Left lobe of liver (tissue), 2 donors: ENCODE data around the gene DOK6. TPM values are rescaled to one million over a fixed set of nuclear protein-coding genes. Genes with fewer than 3 reads are reported as not detected.

Experiments used
- ATAC-seq: fragments of 200-7000 bp; cut with Tn5 transposase; one replicate; pipeline ENCODE4 v1.9.1; 2020; ENCODE audit warnings: mild to moderate bottlenecking, moderate library complexity
- DNase-seq: peaks from one replicate; pipeline ENCODE4 v3.0.0-alpha.2; 2020; ENCODE audit warnings: low spot score
- total RNA-seq: library from RNA; stranded (reverse); gene quantifications from one replicate; pipeline ENCODE4 v1.2.1, GENCODE V29; 2021
- donor health status: DM: no; HTN: no; CAD: no; lungs with moderate emphysema.
- donor health status: DM: no; HTN: yes; CAD: no.

DOK6 gene
- total RNA-seq, 1 donor from 2014 or later, result 2.4 TPM

DNA sequence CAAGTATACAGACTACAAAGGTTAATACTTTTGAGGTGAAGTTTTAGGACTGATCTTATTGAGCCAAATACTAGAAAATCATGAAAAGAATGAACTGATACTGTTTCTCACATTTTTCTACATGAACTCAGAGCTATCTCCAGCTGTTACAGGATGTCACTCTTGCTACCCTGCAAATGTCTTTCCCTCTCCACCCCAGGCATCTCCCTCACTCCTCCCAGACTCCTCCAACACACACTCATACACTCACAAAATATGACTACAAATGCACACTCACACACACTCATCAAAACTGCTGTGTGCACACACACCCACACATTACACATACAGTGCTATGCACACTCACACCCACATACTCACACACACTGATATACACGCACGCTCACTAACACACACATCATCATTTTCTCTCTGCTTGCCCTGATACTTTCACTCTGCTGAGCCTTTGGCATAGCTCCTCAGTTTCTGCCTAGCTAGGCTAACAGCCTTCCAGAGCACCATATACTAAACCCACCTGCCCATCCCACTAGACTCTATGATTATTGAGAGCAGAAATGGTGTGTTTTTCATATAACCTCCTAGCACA is 273.7 kb downstream of the DOK6 start:
- ATAC-seq (no peak), DNase-seq (no peak)

DNA sequence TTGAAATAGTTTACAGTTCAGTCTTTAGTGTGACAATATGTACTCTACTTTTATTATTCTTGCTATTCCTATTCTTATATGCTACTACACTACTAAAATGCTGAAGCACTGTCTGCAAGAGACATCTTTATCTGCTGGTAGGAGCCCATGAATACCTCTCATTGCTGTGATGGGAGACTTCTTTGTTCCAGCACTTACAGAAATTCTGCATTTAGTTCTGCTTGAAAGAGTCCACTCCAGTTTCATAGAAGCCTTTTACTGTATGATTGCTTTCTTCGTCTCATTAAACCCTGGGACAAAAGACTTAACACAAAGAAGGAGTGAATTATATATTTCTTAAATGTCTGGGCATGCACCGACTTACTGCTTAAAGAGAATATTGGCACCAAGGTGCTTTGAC is 274.3 kb downstream of the DOK6 start:
- DNase-seq (no peak), ATAC-seq (no peak)

- no peak for DNase-seq
- ATAC-seq, result no peak
Measured at GRCh38 chr18:69677595-69677994, 276.9 kb downstream of the DOK6 start.

- DNase-seq, result no peak
- ATAC-seq, result no peak
Measured at GRCh38 chr18:69680123-69680522, 279.4 kb downstream of the DOK6 start.

DNA sequence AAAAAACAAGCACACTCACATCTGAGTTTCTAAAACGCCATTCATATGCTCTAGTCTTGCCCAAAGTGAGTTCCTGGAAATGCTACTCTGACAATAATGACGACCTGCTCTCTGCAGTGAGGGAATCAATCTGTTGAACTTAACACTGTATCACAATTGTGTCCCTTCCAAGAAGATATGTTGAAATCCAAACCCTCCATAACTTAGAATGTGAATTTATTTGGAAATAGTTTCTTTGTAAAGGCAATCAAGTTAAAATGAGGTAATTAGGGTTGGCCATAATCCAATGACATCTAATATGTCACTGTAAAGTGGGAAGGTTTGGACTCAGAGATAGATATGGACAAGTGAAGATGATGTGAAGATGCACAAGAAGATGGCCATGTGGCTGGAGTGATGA is 282.5 kb downstream of the DOK6 start:
- DNase-seq, result no peak
- ATAC-seq, result no peak

- no peak for ATAC-seq
Measured at GRCh38 chr18:69684789-69685188, 284.1 kb downstream of the DOK6 start.

GRCh38 chr18:69686861-69687260 is 286.2 kb downstream of the DOK6 start:
- no peak for ATAC-seq
- DNase-seq, result no peak

More at GRCh38 chr18:69684789-69685188, 284.1 kb downstream of the DOK6 start:
- no peak for DNase-seq

DNA sequence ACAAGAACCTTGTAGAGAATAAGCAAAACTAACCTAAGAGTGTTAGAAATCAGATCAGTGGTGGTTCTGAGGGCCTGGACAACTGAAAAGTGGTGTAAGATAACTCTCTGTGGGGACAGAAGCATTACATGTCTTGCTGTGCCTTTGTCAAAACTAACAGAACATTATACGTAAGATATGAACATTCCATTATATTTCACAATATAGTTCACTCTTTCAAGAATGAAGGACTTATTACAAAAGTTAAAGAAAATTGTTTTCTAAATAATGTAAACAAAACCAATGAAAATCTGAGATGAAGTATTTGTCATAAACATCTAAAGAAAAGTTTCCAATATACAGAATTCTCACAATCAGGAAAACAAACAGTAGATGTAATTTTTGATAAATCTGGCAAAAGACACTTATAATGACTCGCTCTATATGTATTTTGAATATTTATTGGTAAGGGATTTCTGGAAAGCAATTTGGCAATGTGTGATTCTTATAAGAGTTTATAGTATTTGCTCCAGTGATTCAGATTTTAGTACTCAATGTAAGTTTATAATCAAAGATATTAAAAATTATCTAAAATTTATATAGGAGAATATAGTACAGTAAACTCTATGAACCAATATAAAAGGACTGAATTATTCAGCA is 288.6 kb downstream of the DOK6 start:
- ATAC-seq (no peak), DNase-seq (no peak)

DNA sequence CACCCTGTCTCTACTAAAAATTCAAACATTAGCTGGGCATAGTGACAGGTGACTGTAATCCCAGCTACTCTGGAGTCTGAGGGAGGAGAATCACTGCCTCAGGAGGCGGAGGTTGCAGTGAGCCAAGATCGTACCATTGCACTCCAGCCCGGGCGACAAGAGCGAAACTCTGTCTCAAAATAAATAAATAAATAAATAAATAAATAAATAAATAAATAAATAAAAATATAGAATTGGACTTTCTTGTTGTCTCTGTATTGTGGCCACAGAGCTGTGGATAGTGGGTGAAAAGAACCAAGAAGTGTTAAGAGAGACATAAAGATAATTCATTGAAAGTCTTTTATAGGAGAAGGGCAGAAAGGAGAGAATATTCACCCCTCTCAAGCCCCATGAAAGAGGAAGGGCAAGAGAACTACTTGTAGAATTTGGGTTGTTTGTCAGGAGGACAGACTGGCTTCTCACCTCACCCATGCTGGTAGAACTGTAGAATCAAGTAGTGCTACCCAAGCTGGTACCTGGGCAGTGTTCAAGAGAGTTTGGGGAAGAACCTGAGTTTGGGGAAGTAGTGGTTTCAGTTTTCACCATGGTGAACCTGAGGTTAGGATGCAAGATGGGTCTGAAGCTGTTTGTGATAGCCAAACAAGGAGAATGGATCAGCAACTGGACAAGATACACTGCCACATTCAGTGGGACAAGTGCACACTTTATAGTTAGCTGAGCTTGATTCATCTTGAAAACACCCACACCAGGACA is 290.5 kb downstream of the DOK6 start:
- DNase-seq (no peak), ATAC-seq (no peak)

GRCh38 chr18:69697069-69697468 is 296.4 kb downstream of the DOK6 start:
- DNase-seq (no peak), ATAC-seq (no peak)

DNA sequence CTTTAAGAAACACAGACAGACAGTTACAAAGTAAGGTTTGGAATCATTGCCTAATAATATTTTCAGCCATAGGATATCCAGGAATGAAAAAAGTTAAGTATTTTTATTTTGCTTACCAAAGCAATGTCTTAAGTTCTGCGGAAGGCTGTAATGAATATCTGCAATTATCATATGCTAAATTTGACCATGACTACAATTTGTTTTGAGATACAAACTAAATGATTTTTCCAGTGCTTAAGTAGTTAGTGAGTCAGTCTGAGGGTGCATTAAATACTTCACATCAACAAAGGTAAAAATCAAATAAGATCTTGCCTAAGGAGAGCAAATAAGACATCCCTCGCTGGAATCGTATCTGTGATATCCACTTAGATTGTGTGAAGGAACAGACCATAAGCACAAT is 297.0 kb downstream of the DOK6 start:
- ATAC-seq (no peak), DNase-seq (no peak)

GRCh38 chr18:69701305-69701704 is 300.6 kb downstream of the DOK6 start:
- ATAC-seq (no peak), DNase-seq (no peak)

DNA sequence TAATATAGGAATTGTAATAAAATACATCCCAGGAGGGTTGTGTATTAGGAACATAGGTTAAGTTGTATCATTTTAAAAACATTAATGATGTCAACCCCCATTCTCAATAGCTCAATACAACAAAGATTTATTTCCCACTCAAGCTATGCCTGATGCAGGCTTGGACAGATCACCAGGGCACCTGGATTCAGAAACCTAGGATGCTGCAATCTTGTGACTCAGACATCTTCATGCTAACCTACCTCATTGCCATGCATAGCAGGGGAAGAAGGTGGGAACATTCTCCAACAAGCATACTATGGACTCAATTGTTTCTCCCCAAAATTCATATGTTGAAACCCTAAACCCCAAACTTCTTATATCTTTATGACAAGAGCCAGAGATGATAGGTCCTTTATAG is 302.8 kb downstream of the DOK6 start:
- ATAC-seq (no peak), DNase-seq (no peak)

GRCh38 chr18:69705987-69706386 is 305.3 kb downstream of the DOK6 start:
- ATAC-seq, result no peak
- no peak for DNase-seq

- DNase-seq (no peak), ATAC-seq (no peak)
Measured at GRCh38 chr18:69708844-69709243, 308.2 kb downstream of the DOK6 start.

DNA sequence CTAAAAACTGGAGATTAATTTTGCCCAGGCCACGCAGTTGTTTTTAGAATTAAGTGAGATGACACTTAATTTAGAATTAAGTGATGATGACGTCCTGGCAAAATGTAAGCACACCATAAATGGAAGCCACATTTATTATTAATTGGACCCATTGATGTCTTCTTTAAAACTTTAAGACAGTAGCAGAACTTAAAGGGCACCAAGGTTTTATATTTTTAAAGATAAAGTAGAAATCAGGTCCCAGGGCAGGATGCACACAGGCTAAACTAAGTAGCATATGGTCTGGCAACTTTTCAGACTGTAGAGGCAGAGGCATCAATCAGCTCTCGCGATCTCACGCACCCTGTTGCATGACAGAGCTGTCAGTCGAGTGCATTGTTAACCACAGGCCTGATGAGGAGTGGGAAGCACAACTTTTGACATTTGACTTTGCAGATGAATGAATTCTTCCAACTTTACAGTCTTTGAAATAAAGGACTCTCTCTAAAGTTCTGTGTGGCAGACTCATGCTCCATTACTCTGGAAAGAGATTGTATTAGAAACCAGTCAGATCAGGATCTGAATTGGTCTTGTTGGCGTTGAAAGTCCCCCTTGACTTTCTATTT is 314.6 kb downstream of the DOK6 start:
- ATAC-seq (no peak), DNase-seq (no peak)

DNA sequence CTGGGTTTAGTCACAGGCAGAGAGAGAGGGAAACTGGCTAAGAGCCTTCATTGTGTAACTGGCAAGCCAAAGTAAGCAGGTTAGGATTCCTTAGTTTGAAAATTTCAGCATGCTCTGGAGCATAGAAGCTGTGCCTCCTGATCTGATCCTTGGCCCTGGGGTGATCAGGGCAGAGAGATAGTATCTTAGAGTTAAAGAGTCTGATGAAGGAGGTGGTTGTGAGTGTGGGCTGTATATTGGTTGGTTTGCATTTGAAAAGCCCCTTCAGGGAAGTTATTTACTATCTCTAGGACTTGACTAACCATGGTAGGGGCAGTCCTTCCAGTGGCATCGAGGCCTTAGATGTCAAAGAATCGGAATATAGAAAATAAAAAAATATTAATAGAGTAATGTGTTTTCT is 316.9 kb downstream of the DOK6 start:
- DNase-seq, result no peak
- ATAC-seq, result no peak

- ATAC-seq (no peak), DNase-seq (no peak)
Measured at GRCh38 chr18:69718912-69719547, 318.3 kb downstream of the DOK6 start.

- DNase-seq (no peak), ATAC-seq (no peak)
Measured at GRCh38 chr18:69720422-69720821, 319.7 kb downstream of the DOK6 start.

DNA sequence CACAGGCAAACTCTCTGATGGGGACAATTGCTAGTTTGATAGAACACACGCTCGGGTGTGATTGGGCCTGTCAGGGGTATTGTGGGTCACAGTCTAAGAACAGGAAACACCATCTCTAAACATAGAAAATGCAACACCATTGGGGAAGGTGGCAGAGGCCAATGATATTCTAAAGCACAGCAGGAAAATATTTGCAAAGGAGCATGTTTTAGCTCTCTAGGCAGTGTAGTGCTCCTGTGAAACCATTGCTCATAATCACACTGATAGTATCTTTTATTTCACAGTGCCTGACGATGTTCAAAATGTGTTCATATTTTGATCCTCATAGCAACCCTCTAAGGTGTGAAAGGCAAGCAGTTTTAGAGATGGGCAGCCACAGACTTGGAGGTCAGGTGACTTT is 322.7 kb downstream of the DOK6 start:
- ATAC-seq, result no peak
- DNase-seq, result no peak

DNA sequence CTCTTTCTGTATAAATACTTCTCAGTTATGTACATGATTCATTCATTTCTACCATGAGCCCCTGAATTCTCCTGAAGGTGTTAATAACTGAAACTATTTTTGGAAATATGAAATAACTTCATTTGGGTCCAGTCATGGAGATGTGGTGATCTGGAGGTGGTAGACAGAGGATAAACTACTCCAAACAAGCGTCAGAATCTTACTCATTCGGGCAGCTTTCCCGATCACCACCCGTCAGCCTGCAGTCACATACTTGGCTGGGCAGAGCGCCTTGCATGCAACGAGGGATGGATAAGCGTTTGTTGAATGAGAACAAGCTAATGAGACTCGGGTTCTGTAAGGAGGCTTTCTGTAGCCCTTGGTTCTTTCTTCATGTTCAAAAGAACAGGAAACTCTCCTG is 324.3 kb downstream of the DOK6 start:
- ATAC-seq, result no peak
- no peak for DNase-seq
